Bronchial epithelial cell (primary cell): Measurements from ENCODE around the gene GJB3. TPM values are rescaled to one million over a fixed set of nuclear protein-coding genes. Genes with fewer than 3 reads are reported as not detected.
"Not testable (repeated sequence)": the region's sequence is repeated elsewhere in the genome, so short reads cannot be mapped to it uniquely, and the experiment has no call there.

Experiments
- DNase-seq: peaks from one replicate; pipeline ENCODE4 v3.0.0-alpha.2; 2010; ENCODE audit warnings: low read depth
- FAIRE-seq: peaks from 2 replicates; lab custom pipeline; 2011; peaks lifted over from hg19 to GRCh38; lab: Jason Lieb, UNC
- H3K27me3 ChIP-seq: 2 replicates; pipeline ENCODE4 v1.5.1; 2011; ENCODE audit warnings: low read length; ENCODE audit not compliant: control insufficient read depth, insufficient read depth
- H3K36me3 ChIP-seq: 2 replicates; pipeline ENCODE4 v1.5.1; 2011; ENCODE audit warnings: low read length; ENCODE audit not compliant: control insufficient read depth, insufficient read depth
- H3K4me3 ChIP-seq: 2 replicates; pipeline ENCODE4 v1.5.1; 2011; ENCODE audit warnings: mild to moderate bottlenecking, low read depth, low read length, control low read depth
- CTCF ChIP-seq: IDR thresholded peaks from 2 replicates; pipeline ENCODE4 v1.5.1; 2011; ENCODE audit warnings: mild to moderate bottlenecking, moderate library complexity, low read length, control low read depth, inconsistent platforms; ENCODE audit not compliant: insufficient read depth, severe bottlenecking
- total RNA-seq: library from RNA; depleted of rRNA; stranded (reverse); fragments of >200 nt; gene quantifications from 2 replicates; pipeline ENCODE4 v1.2.1, GENCODE V29; 2014

Gene GJB3
- total RNA-seq = 136 and 159 TPM in 2 replicates

GRCh38 chr1:34781071-34781843 is at the start of gene GJB3:
GJB3 (plus strand) TSS chr1:34781214; CDS start chr1:34784763, 3,549 bp downstream.
- peak; percentile 72 for DNase-seq
- no peak for TF ChIP-seq CTCF
- FAIRE-seq = no peak

GRCh38 chr1:34732831-34733230 is 48.2 kb upstream of the GJB3 start:
- H3K27me3 ChIP-seq, H3K36me3 ChIP-seq, H3K4me3 ChIP-seq, DNase-seq: not testable (repeated sequence)
- FAIRE-seq = peak; percentile 55

More at GRCh38 chr1:34781071-34781843, at the start of gene GJB3:
- Histone ChIP-seq H3K27me3 (no peaks in the 10 kb centered on the region), H3K4me3 (peak within 1 kb of the TSS; percentile 87), H3K36me3 (peaks cover 19% of the 10 kb centered on the region)

GRCh38 chr1:34736692-34737091 is 44.3 kb upstream of the GJB3 start:
- Histone ChIP-seq H3K4me3 (no peak overlapping the region), H3K36me3 (no peaks in the 10 kb centered on the region), H3K27me3 (peaks cover 2% of the 10 kb centered on the region)
- FAIRE-seq (no peak), DNase-seq (no peak)
- no peak for TF ChIP-seq CTCF

GRCh38 chr1:34737236-34737635 is 43.8 kb upstream of the GJB3 start:
- not testable (repeated sequence) for H3K4me3 ChIP-seq, FAIRE-seq, H3K27me3 ChIP-seq

GRCh38 chr1:34739613-34740012 is 41.4 kb upstream of the GJB3 start:
- DNase-seq = no peak
- H3K36me3 ChIP-seq = no peaks in the 10 kb centered on the region
- FAIRE-seq = no peak
- H3K4me3 ChIP-seq = no peak overlapping the region
- no peak for TF ChIP-seq CTCF
- H3K27me3 ChIP-seq = peaks cover 2% of the 10 kb centered on the region

More at GRCh38 chr1:34737236-34737635, 43.8 kb upstream of the GJB3 start:
- DNase-seq, H3K36me3 ChIP-seq: not testable (repeated sequence)

- peak; percentile 51 for DNase-seq
- TF ChIP-seq CTCF = no peak
Observed at GRCh38 chr1:34740161-34740868, 40.7 kb upstream of the GJB3 start.

More at GRCh38 chr1:34740161-34740868, 40.7 kb upstream of the GJB3 start:
- no peak for FAIRE-seq
- Histone ChIP-seq H3K4me3 (no peak overlapping the region), H3K27me3 (peaks cover 2% of the 10 kb centered on the region), H3K36me3 (no peaks in the 10 kb centered on the region)
